ENCODE measurements around the gene BRD7.
"Not testable (repeated sequence)": the region's sequence is repeated elsewhere in the genome, so short reads cannot be mapped to it uniquely, and the experiment has no call there.

Gene BRD7

GRCh38 chr16:50354629-50355456, 13.9 kb downstream of the BRD7 start:
- no peak for DNase-seq

- no peak for DNase-seq
Observed at GRCh38 chr16:50354082-50354481, 14.7 kb downstream of the BRD7 start.

- DNase-seq = no peak
Observed at GRCh38 chr16:50351952-50352351, 16.8 kb downstream of the BRD7 start.

DNA sequence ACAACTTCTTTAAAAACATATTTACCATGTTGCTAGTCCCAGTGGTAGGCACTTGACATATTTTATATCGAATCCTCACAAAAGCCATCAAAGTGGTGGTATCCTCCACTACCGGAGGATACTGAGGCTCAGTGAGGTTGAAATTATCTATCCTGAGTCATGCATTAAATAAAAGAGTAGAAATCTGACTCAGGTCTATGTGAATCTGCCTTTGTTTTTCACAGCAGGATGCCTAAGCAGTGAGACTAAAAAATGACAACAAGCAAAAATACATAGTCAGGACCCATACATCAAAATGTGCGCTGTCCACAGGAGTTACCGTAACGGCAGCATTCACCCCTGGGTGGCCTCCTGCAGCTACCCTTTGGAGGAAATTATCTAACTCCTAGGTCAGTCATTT, 17.7 kb downstream of the BRD7 start:
- DNase-seq = no peak

GRCh38 chr16:50345210-50345609, 23.6 kb downstream of the BRD7 start:
- not testable (repeated sequence) for DNase-seq

DNA sequence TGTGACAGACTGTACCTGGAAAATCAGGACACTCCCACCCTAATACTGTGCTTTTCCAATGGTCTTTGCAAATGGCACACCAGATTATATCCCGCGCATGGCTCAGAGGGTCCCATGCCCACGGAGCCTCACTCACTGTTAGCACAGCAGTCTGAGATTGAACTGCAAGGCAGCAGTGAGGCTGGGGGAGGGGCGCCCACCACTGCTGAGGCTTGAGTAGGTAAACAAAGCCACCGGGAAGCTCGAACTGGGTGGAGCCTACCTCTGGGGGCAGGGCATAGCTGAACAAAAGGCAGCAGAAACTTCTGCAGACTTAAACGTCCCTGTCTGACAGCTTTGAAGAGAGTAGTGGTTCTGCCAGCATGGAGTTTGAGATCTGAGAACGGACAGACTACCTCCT, 25.2 kb downstream of the BRD7 start:
- DNase-seq = not testable (repeated sequence)

DNA sequence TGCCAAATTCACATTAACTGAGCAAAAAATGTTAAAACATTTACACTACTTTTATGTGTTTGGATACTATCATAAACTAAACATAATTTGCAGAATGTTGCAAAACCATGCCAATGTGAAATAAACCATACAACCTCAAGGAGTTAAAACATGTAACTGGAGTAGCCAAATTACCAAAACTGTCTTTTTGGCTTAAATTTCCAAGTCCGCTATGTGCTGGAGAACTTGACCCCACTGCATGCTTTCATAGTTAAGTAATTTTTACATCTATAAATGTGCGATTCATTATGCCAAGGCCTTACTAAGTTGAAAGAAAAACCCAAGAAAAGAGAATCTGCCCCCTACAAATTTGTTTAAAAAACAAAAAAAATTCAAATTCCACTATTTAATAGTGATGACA, 28.2 kb downstream of the BRD7 start:
- no peak for DNase-seq

- DNase-seq = no peak
Observed at GRCh38 chr16:50338371-50339231, 30.2 kb downstream of the BRD7 start.

- DNase-seq = no peak
Observed at GRCh38 chr16:50336884-50337283, 31.9 kb downstream of the BRD7 start.

DNA sequence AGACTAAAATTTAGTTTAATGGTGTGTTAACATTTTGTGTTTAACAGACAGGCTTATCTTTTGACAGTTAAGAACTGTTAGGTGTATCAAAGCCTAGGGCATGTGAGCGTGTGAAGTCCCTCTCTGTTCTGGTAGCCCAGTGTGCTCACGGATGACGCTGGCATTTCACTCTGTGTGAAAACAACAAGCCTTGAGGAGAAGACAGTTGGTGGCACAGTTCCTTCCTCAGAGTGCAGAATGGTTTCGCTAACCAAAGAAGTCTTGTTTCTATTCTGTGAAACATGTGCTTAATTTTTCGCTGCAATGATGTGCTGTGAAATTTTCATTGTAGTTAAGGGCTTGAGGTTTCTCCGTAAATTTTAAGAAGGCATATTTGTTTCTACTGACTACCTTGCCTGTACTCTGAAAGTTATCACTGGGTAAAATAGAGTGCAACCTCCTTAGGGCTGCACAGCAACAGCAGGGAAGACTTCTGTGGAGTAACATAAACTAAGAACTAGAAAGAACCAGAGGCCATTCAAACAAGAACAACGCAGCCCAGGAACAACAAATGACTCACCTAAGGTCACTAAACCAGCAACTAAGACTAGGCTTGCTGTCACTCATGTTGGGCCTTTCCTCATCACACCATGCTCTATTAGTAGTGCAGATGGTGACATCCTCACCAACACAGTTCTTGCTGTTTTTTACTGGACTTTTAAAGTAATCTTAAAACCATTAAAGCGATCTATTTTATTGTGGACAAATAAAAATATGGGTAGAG, 33.4 kb downstream of the BRD7 start:
- no peak for DNase-seq

- no peak for DNase-seq
Observed at GRCh38 chr16:50334106-50334975, 34.4 kb downstream of the BRD7 start.

GRCh38 chr16:50332599-50332998, 36.2 kb downstream of the BRD7 start:
- DNase-seq = no peak

GRCh38 chr16:50331570-50331969, 37.2 kb downstream of the BRD7 start:
- no peak for DNase-seq

GRCh38 chr16:50329446-50330189, 39.2 kb downstream of the BRD7 start:
- DNase-seq = peak; percentile 1

GRCh38 chr16:50326835-50327465, 41.8 kb downstream of the BRD7 start:
- no peak for DNase-seq

GRCh38 chr16:50326264-50326663, 42.5 kb downstream of the BRD7 start:
- DNase-seq = no peak

- no peak for DNase-seq
Observed at GRCh38 chr16:50324345-50324744, 44.4 kb downstream of the BRD7 start.

DNA sequence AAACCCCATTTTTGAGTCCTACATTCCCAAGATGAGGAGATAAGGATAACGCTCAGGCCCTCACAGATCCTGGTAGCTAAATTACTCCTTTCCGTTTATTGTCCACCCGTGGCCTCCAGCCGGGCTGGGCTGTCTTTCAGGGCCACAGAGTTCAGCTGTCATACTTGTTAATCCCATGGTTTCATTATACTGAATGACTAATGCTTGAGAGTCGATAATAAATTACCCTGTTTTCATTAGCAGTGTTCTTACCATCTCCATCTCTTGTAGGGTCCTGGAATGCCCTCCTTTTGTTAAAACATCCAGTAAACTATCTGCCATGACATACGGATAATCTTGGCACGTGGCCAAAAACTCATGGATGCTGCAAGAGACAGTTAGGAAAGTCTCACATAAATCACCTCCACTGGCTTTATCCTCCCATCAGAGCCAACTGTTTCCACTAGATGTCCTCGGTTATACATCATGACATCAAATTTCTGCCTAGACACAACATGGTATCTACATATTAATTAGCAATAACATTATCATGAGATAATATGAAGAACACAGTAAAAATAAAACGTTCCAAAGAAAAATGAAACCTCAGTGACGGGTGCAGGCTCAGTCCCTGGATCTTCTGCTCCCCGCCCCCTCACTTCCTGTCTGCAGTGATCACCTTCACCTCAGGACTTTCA, 45.3 kb downstream of the BRD7 start:
- no peak for DNase-seq

GRCh38 chr16:50322333-50322732, 46.5 kb downstream of the BRD7 start:
- no peak for DNase-seq

- DNase-seq = no peak
Observed at GRCh38 chr16:50320310-50320709, 48.5 kb downstream of the BRD7 start.
